WERI-Rb-1 (cell line): ENCODE data around the gene AGPAT2.
A peak's percentile ranks its signal among the peaks of the same experiment; 100 is the strongest.

Experiments
- DNase-seq: peaks from one replicate; pipeline ENCODE4 v3.0.0-alpha.2; 2020
- H3K27ac ChIP-seq: fragments of 250-450 bp; sonication (Bioruptor Pico); 2 replicates; pipeline ENCODE4 v1.5.1; 2020; ENCODE audit warnings: mild to moderate bottlenecking, moderate library complexity
- H3K27me3 ChIP-seq: fragments of 250-450 bp; sonication (Bioruptor Pico); 2 replicates; pipeline ENCODE4 v1.5.1; 2021; ENCODE audit warnings: mild to moderate bottlenecking, low read depth, moderate library complexity; ENCODE audit not compliant: insufficient read depth, severe bottlenecking
- H3K36me3 ChIP-seq: fragments of 250-450 bp; sonication (Bioruptor Pico); 2 replicates; pipeline ENCODE4 v1.5.1; 2020; ENCODE audit warnings: mild to moderate bottlenecking, moderate library complexity
- H3K4me3 ChIP-seq: 2 replicates; pipeline ENCODE4 v1.5.1; 2011; ENCODE audit warnings: low read depth, mild to moderate bottlenecking, control low read depth, low read length
- H3K9me3 ChIP-seq: fragments of 250-450 bp; sonication (Bioruptor Pico); 2 replicates; pipeline ENCODE4 v1.5.1; 2021; ENCODE audit warnings: mild to moderate bottlenecking, moderate library complexity; ENCODE audit not compliant: severe bottlenecking
- CTCF ChIP-seq: IDR thresholded peaks from 2 replicates; pipeline ENCODE4 v1.5.1; 2011; ENCODE audit warnings: low read depth, mild to moderate bottlenecking, control low read depth, inconsistent platforms, low read length

Gene AGPAT2

GRCh38 chr9:136696502-136696901, 9.2 kb upstream of the AGPAT2 start:
- no peaks in the 10 kb centered on the region for H3K9me3 ChIP-seq
- peak; percentile 62 for DNase-seq
- peak overlapping the region; percentile 99 for H3K27ac ChIP-seq
- H3K27me3 ChIP-seq, result no peaks in the 10 kb centered on the region
- peak overlapping the region; percentile 20 for H3K4me3 ChIP-seq
- no peak for TF ChIP-seq CTCF
- H3K36me3 ChIP-seq, result no peaks in the 10 kb centered on the region

- Histone ChIP-seq H3K9me3 (no peaks in the 10 kb centered on the region), H3K27ac (peak overlapping the region; percentile 99), H3K36me3 (no peaks in the 10 kb centered on the region), H3K4me3 (peak overlapping the region; percentile 20), H3K27me3 (no peaks in the 10 kb centered on the region)
- peak; percentile 83 for DNase-seq
- no peak for TF ChIP-seq CTCF
Measured at GRCh38 chr9:136695955-136696354, 8.7 kb upstream of the AGPAT2 start.

- no peak for TF ChIP-seq CTCF
- Histone ChIP-seq H3K4me3 (peak overlapping the region; percentile 20), H3K27me3 (no peaks in the 10 kb centered on the region), H3K36me3 (no peaks in the 10 kb centered on the region), H3K27ac (peak overlapping the region; percentile 99), H3K9me3 (no peaks in the 10 kb centered on the region)
- peak; percentile 87 for DNase-seq
Measured at GRCh38 chr9:136695435-136695895, 8.2 kb upstream of the AGPAT2 start.

- Histone ChIP-seq H3K9me3 (no peaks in the 10 kb centered on the region), H3K27ac (peak overlapping the region; percentile 99), H3K4me3 (no peak overlapping the region), H3K36me3 (no peaks in the 10 kb centered on the region), H3K27me3 (no peaks in the 10 kb centered on the region)
- no peak for TF ChIP-seq CTCF
- DNase-seq, result no peak
Measured at GRCh38 chr9:136694872-136695247, 7.6 kb upstream of the AGPAT2 start.

GRCh38 chr9:136694163-136694871, 7.1 kb upstream of the AGPAT2 start:
- peak; percentile 80 for DNase-seq
- H3K27ac ChIP-seq, result peak overlapping the region; percentile 99

More at GRCh38 chr9:136694163-136694871, 7.1 kb upstream of the AGPAT2 start:
- Histone ChIP-seq H3K36me3 (no peaks in the 10 kb centered on the region), H3K27me3 (no peaks in the 10 kb centered on the region), H3K9me3 (no peaks in the 10 kb centered on the region), H3K4me3 (no peak overlapping the region)
- peak; percentile 76 for TF ChIP-seq CTCF
